GM23248 (cell line): Measurements from ENCODE around the gene MST1. TPM values are rescaled to one million over a fixed set of nuclear protein-coding genes. Genes with fewer than 3 reads are reported as not detected.

Source experiments
- DNase-seq: peaks from one replicate; pipeline ENCODE4 v3.0.0-alpha.2; 2015
- H2AFZ ChIP-seq: fragments of 200-600 bp; sonication (generic); 2 replicates; pipeline ENCODE4 v1.6.1; 2016; ENCODE audit warnings: antibody characterized with exemption
- H3F3A ChIP-seq: fragments of 200-600 bp; sonication (generic); 2 replicates; pipeline ENCODE4 v1.6.1; 2016; ENCODE audit warnings: mild to moderate bottlenecking, antibody characterized with exemption, mixed run types; ENCODE audit not compliant: insufficient read depth
- H3K27ac ChIP-seq: fragments of 200-600 bp; sonication (generic); 2 replicates; pipeline ENCODE4 v1.5.1; 2016; ENCODE audit warnings: mild to moderate bottlenecking
- H3K27me3 ChIP-seq: fragments of 200-600 bp; sonication (generic); replicated peaks from 2 replicates; pipeline ENCODE4 v1.6.1; 2016; ENCODE audit warnings: mild to moderate bottlenecking; ENCODE audit not compliant: insufficient read depth
- H3K36me3 ChIP-seq: fragments of 200-600 bp; sonication (generic); 2 replicates; pipeline ENCODE4 v1.6.1; 2016; ENCODE audit warnings: low read depth, mild to moderate bottlenecking
- H3K4me1 ChIP-seq: fragments of 200-600 bp; sonication (generic); 2 replicates; pipeline ENCODE4 v1.6.1; 2016; ENCODE audit warnings: mild to moderate bottlenecking; ENCODE audit not compliant: insufficient read depth
- H3K4me2 ChIP-seq: fragments of 200-600 bp; sonication (generic); one replicate; pipeline ENCODE4 v1.6.1; 2016; ENCODE audit warnings: mild to moderate bottlenecking; ENCODE audit not compliant: unreplicated experiment
- H3K4me3 ChIP-seq: fragments of 200-600 bp; sonication (generic); 2 replicates; pipeline ENCODE4 v1.5.1; 2016; ENCODE audit warnings: mild to moderate bottlenecking
- H3K79me2 ChIP-seq: fragments of 200-600 bp; sonication (generic); 2 replicates; pipeline ENCODE4 v1.6.1; 2016; ENCODE audit warnings: mild to moderate bottlenecking; ENCODE audit not compliant: insufficient read depth
- H3K9ac ChIP-seq: fragments of 200-600 bp; sonication (generic); 2 replicates; pipeline ENCODE4 v1.6.1; 2016; ENCODE audit warnings: mild to moderate bottlenecking
- H3K9me2 ChIP-seq: fragments of 200-600 bp; sonication (generic); 2 replicates; pipeline ENCODE4 v1.6.1; 2016; ENCODE audit warnings: mixed run types, mild to moderate bottlenecking, moderate library complexity; ENCODE audit not compliant: insufficient read depth
- H3K9me3 ChIP-seq: fragments of 200-600 bp; sonication (generic); one replicate; pipeline ENCODE4 v1.6.1; 2017; ENCODE audit warnings: low read depth
- H4K20me1 ChIP-seq: fragments of 200-600 bp; sonication (generic); 2 replicates; pipeline ENCODE4 v1.6.0; 2016; ENCODE audit not compliant: insufficient read depth
- EZH2 ChIP-seq: fragments of 200-600 bp; sonication (generic); IDR thresholded peaks from 2 replicates; pipeline ENCODE4 v1.6.1; 2018; ENCODE audit warnings: antibody characterized with exemption, mild to moderate bottlenecking; ENCODE audit not compliant: insufficient read depth, poor library complexity, severe bottlenecking
- EZH2phosphoT487 ChIP-seq: fragments of 200-600 bp; sonication (generic); IDR thresholded peaks from 2 replicates; pipeline ENCODE4 v1.6.1; 2018; ENCODE audit warnings: antibody characterized with exemption, moderate library complexity, mild to moderate bottlenecking, low read depth; ENCODE audit not compliant: insufficient read depth
- WGBS, 2 experiments: methylation state at CpG; one replicate each; pipeline ENCODE4 v1.1.6; 2015 to 2017; ENCODE audit warnings: low lambda C conversion rate in 2 of 2, low coverage in 1 of 2; ENCODE audit errors: missing lambda C conversion rate in 2 of 2; 5-methylcytosine and 5-hydroxymethylcytosine counted together
- in situ Hi-C: fragments of 300-500 bp; cut with MboI; formaldehyde crosslinking; loops from 2 replicates; pipeline ENCODE4 v1.15.0; 2020
- polyA plus RNA-seq: library from polyadenylated mRNA; unstranded; fragments of >200 nt; fragmentation: Nextera tagmentation; extraction: Ambion mirVana; gene quantifications from 2 replicates; pipeline ENCODE4 v1.2.1, GENCODE V29; 2016
- total RNA-seq: library from RNA; depleted of rRNA; stranded (reverse); fragments of >200 nt; shearing (Covaris generic); gene quantifications from 2 replicates; pipeline ENCODE4 v1.2.3, GENCODE V29; 2014

The MST1 gene
- total and polyA plus RNA-seq, 2 experiments from 2014 or later: 3.0 to 6.4 TPM

- in situ Hi-C loops: no loop called here
- no peak for DNase-seq
Observed at GRCh38 chr3:49644684-49645083, 44.6 kb downstream of the MST1 start.

GRCh38 chr3:49642708-49643145 is 46.5 kb downstream of the MST1 start:
- no peak overlapping the region for H3K27ac ChIP-seq
- H3K27me3 ChIP-seq: 0 out of 2 replicates have a peak, but pooled peaks cover 6% of the 10 kb centered on the region
- no peaks in the 10 kb centered on the region for H4K20me1 ChIP-seq
- no peaks in the 10 kb centered on the region for H3K9me2 ChIP-seq
- DNase-seq: no peak
- H3K4me3 ChIP-seq: no peak overlapping the region
- whole genome bisulfite sequencing, 2 experiments: 62 to 64% methylated on average over 9 of the region's 9 CpGs
- H3K4me1 ChIP-seq: no peaks in the 10 kb centered on the region
- H3K4me2 ChIP-seq: no peak overlapping the region
- H3F3A ChIP-seq: no peaks in the 10 kb centered on the region
- no peaks in the 10 kb centered on the region for H3K9me3 ChIP-seq
- in situ Hi-C loops: no loop called here
- no peak overlapping the region for H3K9ac ChIP-seq
- TF ChIP-seq EZH2: no peak
- TF ChIP-seq EZH2phosphoT487: no peak
- H3K36me3 ChIP-seq: no peaks in the 10 kb centered on the region
- no peaks in the 10 kb centered on the region for H3K79me2 ChIP-seq
- H2AFZ ChIP-seq: no peak overlapping the region

More at GRCh38 chr3:49644684-49645083, 44.6 kb downstream of the MST1 start:
- Histone ChIP-seq H3K9me3 (no peaks in the 10 kb centered on the region), H2AFZ (no peak overlapping the region), H3K4me2 (no peak overlapping the region), H4K20me1 (no peaks in the 10 kb centered on the region), H3K79me2 (no peaks in the 10 kb centered on the region), H3K27ac (no peak overlapping the region), H3K9me2 (no peaks in the 10 kb centered on the region), H3K9ac (no peak overlapping the region), H3K36me3 (no peaks in the 10 kb centered on the region), H3K27me3 (0 out of 2 replicates have a peak, but pooled peaks cover 6% of the 10 kb centered on the region), H3K4me1 (no peaks in the 10 kb centered on the region), H3K4me3 (no peak overlapping the region), H3F3A (no peaks in the 10 kb centered on the region)
- WGBS, 2 experiments: 53 to 54% methylated on average over 8 of the region's 8 CpGs
- TF ChIP-seq EZH2: no peak
- TF ChIP-seq EZH2phosphoT487: no peak

GRCh38 chr3:49641921-49642707 is 47.2 kb downstream of the MST1 start:
- no peaks in the 10 kb centered on the region for H3K9me3 ChIP-seq
- H3K4me1 ChIP-seq: no peaks in the 10 kb centered on the region
- no peaks in the 10 kb centered on the region for H3K36me3 ChIP-seq
- no peaks in the 10 kb centered on the region for H3K9me2 ChIP-seq
- H3K79me2 ChIP-seq: no peaks in the 10 kb centered on the region
- no peak overlapping the region for H3K27ac ChIP-seq
- in situ Hi-C loops: no loop called here
- 67 to 68% methylated on average over 14 of the region's 14 CpGs for WGBS, 2 experiments
- no peak overlapping the region for H3K9ac ChIP-seq
- no peaks in the 10 kb centered on the region for H4K20me1 ChIP-seq
- H2AFZ ChIP-seq: no peak overlapping the region
- TF ChIP-seq EZH2 (no peak), EZH2phosphoT487 (no peak)
- DNase-seq: no peak
- no peaks in the 10 kb centered on the region for H3F3A ChIP-seq
- no peak overlapping the region for H3K4me3 ChIP-seq
- H3K4me2 ChIP-seq: no peak overlapping the region
- 0 out of 2 replicates have a peak, but pooled peaks cover 6% of the 10 kb centered on the region for H3K27me3 ChIP-seq

- Histone ChIP-seq H3K79me2 (no peaks in the 10 kb centered on the region), H3K4me1 (no peaks in the 10 kb centered on the region), H3K9ac (no peak overlapping the region), H3K9me3 (no peaks in the 10 kb centered on the region), H3F3A (no peaks in the 10 kb centered on the region), H4K20me1 (no peaks in the 10 kb centered on the region), H2AFZ (no peak overlapping the region), H3K36me3 (no peaks in the 10 kb centered on the region), H3K27me3 (0 out of 2 replicates have a peak, but pooled peaks cover 6% of the 10 kb centered on the region), H3K9me2 (no peaks in the 10 kb centered on the region), H3K4me3 (no peak overlapping the region), H3K27ac (no peak overlapping the region), H3K4me2 (no peak overlapping the region)
- no peak for DNase-seq
- in situ Hi-C loops: no loop called here
- 49 to 53% methylated on average over 7 of the region's 7 CpGs for WGBS, 2 experiments
- TF ChIP-seq EZH2phosphoT487 (no peak), EZH2 (no peak)
Observed at GRCh38 chr3:49641292-49641691, 48.0 kb downstream of the MST1 start.
